GM18951 (cell line): Measurements from ENCODE around the gene APOLD1.
"Not testable (repeated sequence)": the region's sequence is repeated elsewhere in the genome, so short reads cannot be mapped to it uniquely, and the experiment has no call there.

ENCODE experiments used
- POLR2A ChIP-seq: IDR thresholded peaks from 4 replicates; pipeline ENCODE4 v1.6.1; 2011; ENCODE audit warnings: mild to moderate bottlenecking; ENCODE audit not compliant: insufficient read length, insufficient read depth; ENCODE audit errors: extremely low read depth
- in situ Hi-C: fragments of 300-500 bp; cut with MboI; formaldehyde crosslinking; loops from one replicate; pipeline ENCODE4 v1.12.0; 2022; ENCODE audit warnings: low sequenced_read_pairs, mixed read lengths, inconsistent platforms; ENCODE audit not compliant: unreplicated experiment

APOLD1 gene

DNA sequence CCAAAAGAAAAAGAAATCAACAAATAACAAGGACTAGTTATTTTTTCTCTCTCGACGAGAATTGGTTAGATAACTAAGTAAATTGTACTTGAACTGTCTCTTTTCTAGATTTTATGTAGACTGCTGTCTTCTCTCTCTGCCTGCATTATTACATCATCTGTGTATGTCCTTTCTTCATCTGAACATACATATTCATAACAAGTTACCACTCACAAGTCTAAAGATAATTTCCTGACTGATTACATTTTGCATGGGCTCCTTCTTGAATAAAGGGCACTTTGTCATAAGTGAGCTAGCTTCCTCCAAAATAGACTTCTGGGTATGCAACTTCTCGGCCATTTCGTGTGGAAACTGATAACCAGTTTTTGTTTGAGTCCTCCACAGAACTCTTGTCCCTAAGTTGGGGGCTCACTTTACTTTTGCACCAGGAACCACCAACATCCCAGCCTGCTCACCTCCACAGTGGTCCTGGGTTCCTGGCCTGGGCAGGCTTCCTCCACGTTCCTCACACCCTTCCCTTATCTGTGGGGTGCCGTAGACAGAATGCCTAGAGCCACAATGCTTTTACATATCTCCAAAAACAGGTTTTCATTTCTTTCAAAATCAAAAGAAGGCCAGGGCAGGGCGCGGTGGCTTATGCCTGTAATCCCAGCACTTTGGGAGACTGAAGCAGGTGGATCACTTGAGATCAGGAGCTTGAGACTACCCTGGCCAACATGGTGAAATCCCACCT, 21.5 kb downstream of the APOLD1 start:
- no peak for TF ChIP-seq POLR2A
- in situ Hi-C loops = no loop called here

DNA sequence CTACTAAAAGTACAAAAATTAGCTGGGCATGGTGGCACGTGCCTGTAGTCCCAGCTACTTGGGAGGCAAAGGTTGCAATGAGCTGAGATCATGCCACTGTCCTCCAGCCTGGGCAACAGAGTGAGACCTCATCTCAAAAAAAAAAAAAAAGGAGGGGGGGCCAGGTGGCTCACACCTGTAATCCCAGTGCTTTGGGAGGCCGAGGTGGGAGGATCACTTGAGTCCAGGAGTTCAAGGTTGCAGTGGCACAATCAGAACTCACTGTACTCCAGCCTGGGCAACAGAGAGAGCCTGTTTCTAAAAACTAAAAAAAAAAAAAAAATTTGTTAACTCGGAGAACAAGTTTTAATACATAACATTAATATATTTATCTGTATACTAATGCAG, 22.1 kb downstream of the APOLD1 start:
- in situ Hi-C loops = not testable (repeated sequence)

DNA sequence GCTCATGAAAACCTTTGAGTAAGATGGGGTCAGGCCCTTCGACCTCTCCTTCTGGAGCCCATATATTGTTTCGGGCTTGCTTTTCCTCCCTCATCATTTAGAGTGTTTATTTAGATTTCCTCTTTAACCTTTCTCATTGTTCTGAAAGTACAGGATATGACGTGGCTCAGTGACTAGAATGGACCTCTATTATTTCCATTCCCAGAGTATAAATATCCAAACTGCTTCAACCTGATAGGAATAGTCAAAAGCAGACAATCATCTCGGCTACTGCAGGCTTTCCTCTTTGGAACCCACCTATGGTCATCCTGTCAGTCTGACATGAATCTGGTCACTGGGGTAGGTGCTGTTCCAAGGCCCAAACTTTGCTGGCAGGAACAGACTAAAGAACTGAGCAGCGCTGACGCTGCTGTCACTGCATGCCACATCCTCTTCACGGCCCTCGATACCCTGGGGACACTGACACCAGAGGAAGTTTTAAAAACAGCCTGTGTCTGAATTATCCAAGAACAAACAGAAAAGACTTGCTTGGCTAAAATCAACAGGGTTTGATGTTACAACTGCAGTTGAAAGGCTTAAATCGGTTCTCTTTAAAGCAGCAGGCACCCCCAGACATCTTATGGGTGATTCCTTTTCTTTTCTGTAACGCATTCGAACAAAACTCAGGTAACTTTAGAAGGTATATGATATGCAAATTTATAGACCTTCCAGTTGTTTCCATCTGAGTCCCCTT, 22.7 kb downstream of the APOLD1 start:
- in situ Hi-C loops = no loop called here

DNA sequence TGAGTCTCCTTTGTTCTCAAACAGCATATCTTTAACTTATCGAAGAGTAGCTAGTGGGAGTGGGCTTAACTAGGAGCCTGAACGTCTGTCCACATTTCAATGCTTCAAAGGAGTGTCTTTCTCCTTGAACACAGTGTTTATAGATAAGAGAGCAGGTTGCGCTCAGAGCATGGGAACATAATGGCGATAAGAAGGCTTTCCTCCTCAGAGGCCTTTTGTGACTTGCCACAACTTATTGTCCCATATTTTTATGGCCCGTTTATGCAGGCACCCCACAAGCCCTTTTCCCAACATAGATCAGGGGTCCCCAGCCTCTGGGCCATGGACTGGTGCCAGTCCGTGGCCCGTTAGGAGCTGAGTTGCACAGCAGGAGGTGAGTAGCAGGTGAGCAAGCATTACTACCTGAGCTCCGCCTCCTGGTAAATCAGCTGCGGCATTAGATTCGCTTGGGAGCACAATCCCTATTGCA, 25.1 kb downstream of the APOLD1 start:
- no peak for TF ChIP-seq POLR2A
- in situ Hi-C loops = no loop called here

More for the DNA sequence above, 22.7 kb downstream of the APOLD1 start:
- TF ChIP-seq POLR2A = no peak

DNA sequence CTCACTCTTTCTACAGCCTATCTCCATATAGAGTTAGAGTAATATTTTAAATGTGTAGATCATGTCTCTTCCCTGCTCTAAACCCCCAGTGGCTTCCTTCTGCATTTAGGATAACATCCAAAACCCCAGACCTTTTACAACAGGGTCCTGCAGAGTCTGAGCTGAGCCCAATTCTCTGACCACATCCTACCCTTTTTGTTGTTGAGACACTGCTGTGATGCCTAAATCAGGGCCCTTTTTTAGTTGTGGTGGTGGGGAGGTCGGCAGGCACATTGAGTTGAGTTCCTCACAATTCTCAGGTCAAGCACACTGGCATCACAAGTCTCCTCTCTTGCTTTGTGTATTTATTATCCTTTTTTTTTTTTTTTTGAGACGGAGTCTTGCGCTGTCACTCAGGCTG, 25.9 kb downstream of the APOLD1 start:
- in situ Hi-C loops = no loop called here
- TF ChIP-seq POLR2A = no peak

DNA sequence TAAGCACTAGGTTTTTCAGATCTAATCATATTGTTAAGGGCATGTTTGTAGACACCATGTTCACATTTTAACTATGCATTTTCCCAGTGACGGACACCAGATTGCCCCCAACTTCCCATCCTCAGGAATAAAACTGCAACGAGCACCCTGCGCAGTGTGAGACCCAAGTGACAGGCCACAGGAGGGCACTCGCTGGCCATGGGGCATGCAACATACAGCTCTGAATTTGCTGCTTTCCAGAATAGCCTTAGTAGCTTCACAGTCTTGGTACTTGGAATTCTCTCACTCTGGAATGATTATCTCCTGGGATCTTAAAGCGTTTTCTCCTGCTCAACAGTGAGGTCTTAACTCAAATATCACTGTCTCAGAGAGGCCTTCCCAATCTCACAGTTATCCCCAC, 26.7 kb downstream of the APOLD1 start:
- in situ Hi-C loops = no loop called here
- no peak for TF ChIP-seq POLR2A

DNA sequence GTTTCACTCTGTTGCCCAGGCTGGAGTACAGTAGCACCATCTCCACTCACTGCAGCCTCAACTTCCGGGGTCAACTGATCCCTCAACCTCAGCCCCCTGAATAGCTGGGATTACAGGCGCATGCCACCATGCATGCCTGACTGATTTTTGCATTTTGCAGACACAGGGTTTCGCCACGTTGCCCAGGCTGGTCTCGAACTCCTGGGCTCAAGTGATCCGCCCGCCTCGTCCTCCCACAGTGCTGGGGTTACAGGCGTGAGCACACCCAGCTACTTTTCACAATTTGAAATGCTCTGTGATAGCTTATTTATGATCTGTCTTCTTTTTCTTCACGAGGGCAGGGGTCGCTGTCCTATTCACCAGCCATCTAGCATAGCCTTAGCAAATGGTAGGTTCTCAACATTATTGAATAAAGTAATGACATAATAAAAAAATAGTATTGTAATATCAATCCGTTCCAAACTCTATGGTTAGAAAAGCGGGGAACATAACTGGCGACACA, 27.2 kb downstream of the APOLD1 start:
- in situ Hi-C loops = no loop called here
- TF ChIP-seq POLR2A = no peak

DNA sequence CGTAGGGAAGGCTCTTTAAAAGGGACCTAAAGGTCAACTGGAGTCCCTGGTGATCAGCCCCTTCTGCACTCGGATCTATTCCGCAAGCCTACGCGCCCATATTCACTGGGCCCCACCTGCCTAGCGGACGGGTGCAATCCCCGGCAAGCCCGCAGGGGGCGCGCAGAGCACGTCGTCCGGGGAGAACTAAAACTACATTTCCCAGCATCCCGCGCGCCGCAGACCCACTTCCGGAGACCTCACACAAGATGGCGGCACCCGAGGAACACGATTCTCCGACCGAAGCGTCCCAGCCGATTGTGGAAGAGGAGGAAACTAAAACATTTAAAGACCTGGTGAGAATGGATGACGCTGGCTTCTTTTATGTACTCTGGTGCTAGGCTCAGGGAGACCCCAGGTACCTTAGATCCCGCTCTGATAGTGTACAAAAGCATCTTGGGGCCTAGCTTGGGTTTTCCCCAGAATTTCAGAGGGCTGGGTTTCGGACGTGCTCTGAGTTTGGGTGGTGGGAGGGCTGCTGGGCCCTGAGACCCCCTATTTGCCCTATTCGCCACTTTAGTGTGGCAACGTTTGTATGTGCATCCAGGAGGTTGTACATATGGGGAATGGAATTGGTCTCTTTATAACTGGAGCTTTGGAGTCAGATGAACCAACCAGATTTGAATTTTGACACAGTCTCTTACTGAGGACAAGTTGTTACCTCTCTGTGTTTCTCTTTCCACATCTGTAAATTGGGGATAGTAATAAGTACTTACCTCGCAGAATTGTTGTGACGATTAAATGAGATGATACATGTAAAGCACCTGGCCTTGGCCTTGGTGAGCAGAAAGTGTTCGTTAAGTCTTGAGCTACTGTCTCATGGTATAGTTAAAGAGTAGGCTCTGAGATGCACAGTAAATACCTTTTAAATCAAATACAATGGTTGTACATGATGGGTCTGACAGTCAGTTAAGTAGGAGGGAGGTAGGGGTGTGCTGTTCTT, 28.0 kb downstream of the APOLD1 start, which contains the start of gene DDX47:
TSS of gene DDX47 (plus strand) at position 227 of the 982 bp plus-strand sequence. CDS start at position 249, 22 bp downstream.
- peak; percentile 70 for TF ChIP-seq POLR2A
- in situ Hi-C loops = no loop called here

DNA sequence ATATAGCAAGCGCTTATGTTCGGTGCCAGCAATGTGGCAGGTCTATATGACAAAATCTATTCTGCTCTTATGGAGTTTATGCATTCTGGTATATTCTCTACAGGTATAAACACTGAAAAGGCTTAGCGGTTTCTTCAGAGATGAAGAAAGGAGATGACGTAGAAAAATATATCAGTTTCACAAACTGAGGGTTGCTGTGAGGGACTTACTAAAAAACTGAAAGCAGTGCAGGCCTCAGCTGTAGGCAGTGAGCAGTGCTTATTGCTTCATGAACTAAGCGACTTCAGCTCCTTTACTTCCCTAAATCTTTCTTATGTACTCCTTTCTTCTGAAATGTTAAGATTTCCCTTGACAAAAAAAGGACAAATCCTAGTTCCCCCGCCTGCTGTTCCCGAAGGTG, 32.2 kb downstream of the APOLD1 start:
- no peak for TF ChIP-seq POLR2A
- in situ Hi-C loops = no loop called here

DNA sequence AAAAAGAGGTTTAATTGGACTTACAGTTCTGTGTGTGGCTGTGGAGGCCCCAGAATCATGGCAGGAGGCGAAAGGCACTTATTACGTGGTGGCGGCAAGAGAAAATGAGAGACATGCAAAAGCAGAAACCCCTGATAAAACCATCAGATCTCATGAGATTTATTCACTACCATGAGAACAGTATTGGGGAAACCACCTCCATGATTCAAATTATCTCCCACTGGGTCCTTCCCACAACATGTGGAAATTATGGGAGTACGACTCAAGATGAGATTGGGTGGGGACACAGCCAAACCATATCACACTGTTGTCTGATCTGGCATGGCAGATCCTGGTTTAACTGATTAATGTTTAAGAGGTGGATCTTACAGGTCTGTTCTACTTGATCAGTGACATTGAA, 33.2 kb downstream of the APOLD1 start:
- in situ Hi-C loops = no loop called here
- TF ChIP-seq POLR2A = no peak

DNA sequence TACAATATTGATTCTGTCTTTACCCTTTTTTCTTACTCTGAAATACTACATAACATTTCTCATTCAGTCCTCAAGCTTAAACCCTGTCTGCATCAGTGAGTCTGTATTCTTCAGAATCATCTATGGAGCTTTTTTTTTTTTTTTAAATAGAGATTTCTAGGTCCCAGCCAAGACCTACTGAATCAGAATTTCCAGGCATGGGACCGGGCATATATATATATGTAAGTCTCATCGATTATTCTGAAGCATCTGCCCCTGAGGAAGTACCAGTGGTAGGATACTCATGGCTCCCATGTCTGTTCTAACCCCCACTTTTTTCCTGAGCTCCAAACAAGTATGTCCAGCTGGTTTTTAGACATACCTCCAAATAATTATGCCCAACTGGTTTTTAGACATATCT, 33.8 kb downstream of the APOLD1 start:
- TF ChIP-seq POLR2A = no peak
- in situ Hi-C loops = no loop called here

DNA sequence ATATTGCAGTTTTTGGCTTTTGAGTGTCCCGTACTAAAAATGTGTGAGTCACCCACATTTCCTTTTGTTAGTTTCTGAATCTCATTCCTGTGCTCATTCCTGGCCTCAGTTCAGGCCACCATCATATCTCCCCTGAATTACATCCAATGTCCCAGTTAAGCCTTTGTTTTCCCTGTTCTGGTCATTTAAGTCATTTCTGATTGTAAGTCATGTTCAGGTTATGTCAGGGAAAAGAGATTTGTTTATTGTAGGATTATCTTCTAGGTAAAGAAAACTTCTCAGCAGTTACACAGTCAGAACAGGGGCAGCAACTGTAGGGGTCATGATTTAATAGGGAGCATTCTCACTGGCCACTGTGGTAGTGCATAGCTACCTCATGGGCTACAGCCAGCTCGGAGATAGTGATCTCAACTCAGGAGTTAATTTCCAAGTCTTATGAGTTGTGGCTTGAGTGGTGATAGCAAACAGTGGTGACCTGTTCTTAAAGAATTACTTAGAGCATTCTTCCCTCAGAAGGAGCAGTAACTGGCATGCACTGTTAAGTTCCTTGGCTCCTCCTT, 34.4 kb downstream of the APOLD1 start:
- in situ Hi-C loops = no loop called here
- TF ChIP-seq POLR2A = no peak

DNA sequence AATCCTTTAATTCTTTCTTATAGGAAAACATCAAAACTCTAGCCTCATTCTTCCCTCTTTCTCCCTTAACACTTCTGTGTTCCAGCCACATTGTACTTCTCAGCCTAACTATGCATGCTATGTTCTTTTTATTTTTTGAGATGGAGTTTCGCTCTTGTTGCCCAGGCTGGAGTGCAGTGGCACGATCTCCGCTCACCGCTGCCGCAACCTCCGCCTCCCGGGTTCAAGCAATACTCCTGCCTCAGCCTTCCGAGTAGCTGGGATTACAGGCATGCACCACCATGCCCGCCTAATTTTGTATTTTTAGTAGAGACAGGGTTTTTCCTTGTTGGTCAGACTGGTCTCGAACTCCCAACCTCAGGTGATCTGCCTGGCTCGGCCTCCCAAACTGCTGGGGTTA, 34.9 kb downstream of the APOLD1 start:
- in situ Hi-C loops = not testable (repeated sequence)
